ENCODE results near the gene AURKB.
"Not testable (repeated sequence)": the region's sequence is repeated elsewhere in the genome, so short reads cannot be mapped to it uniquely, and the experiment has no call there.

Gene AURKB

DNA sequence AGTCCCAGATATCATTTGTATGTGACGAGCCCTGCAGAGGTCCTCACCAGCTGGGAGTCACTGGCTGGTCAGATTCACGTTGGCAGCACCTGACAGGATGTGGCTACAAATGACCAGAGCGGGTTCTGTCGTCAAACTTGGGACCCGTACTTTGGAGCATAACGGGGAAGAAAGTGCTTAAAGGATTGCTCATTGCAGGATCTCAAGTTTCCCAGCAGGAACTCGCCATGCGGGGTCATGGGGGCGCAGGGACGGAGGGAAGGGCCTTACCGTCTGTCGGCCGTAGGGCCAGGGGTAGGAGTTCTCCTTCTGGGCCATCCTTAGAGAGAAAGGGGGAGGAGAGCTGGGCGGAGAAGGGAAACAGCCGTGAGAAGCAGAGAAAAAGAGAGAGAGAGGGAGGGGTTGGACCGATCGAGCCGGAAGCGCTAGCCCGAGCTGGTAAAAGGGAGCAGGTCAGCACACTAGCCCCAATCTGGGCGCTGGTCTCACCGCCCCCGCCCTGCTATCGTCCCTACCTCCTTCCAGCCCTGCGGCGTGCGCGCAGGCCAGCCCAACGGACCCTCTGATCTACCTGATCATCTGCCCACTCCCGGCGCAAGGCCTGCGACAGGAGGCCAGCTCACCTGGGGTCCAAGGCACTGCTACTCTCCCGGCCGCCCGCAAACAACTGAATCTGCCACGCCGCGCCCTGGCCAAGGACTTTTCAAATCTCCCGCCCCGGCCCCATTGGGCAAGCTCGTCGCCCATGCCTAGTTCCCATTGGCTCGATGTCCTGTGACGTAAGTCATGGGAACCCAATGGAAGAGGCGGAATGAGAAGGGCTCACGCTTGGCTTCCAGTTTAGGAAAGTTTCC, at the start of gene AURKB:
Gene AURKB (minus strand): TSS at position 669 of the 854 bp plus-strand sequence. CDS start 351 bp downstream, at position 318.
- DNase-seq (ENCODE audit: low read depth in 1 of 2, low spot score in 1 of 2): peak; percentile 89 to 96
- in situ Hi-C loops (cut with HindIII; ENCODE audit: low pct_unique_long_range_greater_than_20kb, low sequenced_read_pairs): no loop called here
- TF ChIP-seq JUND (IDR thresholded peaks at IDR 0.05; ENCODE audit: low read depth): no peak

DNA sequence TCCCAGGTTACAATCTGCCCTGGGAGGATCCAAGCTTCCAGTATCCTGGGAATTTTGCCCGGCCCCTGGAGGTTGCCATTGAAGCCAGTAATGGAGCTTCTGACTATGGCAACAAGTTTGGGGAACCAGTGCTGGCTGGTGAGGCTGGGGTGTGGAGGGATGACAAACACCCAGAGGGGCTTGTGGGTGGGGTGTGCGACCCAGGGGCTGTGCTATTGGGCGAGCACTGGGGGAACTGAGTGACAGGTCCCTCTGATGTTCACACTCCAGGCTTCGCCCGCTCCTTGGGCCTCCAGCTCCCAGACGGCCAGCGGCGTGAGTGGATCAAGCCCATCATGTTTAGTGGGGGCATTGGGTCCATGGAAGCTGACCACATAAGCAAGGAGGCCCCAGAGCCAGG, 47.4 kb upstream of the AURKB start:
- TF ChIP-seq JUND (IDR thresholded peaks at IDR 0.05; ENCODE audit: low read depth): no peak
- DNase-seq (ENCODE audit: low read depth in 1 of 2, low spot score in 1 of 2): no peak
- in situ Hi-C loops (cut with HindIII; ENCODE audit: low pct_unique_long_range_greater_than_20kb, low sequenced_read_pairs): no loop called here

DNA sequence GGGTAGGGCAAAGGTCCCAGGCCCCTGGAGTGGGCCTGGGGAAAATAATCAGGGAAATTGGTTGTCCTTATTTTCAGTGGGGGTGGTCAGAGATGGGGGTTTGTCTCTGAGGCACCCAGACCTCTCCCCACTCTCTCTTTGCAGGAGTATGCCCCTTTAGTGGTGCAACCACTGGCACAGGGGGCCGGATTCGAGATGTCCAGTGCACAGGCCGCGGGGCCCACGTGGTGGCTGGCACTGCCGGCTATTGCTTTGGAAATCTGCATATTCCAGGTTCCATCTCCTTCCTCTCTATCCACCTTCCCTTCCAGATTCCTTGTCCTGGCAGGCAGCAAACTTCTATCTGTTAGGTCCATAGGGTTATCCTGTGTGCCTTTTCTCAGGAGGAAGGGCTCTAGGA, 46.3 kb upstream of the AURKB start:
- no peak for TF ChIP-seq JUND (IDR thresholded peaks at IDR 0.05; ENCODE audit: low read depth)
- DNase-seq (ENCODE audit: low read depth in 1 of 2, low spot score in 1 of 2): no peak
- in situ Hi-C loops (cut with HindIII; ENCODE audit: low pct_unique_long_range_greater_than_20kb, low sequenced_read_pairs): no loop called here

DNA sequence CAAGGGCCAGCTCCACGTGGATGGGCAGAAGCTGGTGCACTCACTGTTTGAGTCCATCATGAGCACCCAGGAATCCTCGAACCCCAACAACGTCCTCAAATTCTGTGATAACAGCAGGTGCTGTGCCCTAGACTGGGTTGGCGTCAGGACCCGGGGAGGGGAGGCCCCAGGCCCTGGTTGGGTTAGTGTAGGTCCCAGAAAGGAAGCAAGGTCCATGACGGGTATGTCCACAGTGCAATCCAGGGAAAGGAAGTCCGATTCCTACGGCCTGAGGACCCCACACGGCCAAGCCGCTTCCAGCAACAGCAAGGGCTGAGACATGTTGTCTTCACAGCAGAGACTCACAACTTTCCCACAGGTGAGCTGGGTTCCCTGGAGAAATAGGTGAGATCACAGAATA, 45.9 kb upstream of the AURKB start:
- no peak for DNase-seq (ENCODE audit: low read depth in 1 of 2, low spot score in 1 of 2)
- no peak for TF ChIP-seq JUND (IDR thresholded peaks at IDR 0.05; ENCODE audit: low read depth)

DNA sequence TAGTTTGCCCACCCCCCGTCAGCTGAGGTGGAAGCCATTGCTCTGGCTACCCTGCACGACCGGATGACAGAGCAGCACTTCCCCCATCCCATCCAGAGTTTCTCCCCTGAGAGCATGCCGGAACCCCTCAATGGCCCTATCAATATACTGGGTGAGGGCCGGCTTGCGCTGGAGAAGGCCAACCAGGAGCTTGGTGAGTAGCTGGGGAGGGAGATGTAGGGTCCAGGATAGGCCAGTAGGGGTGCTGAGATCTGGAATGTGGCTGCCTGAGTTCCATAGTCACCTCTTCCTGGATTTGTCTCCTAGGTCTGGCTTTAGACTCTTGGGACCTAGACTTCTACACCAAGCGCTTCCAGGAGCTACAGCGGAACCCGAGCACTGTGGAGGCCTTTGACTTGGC, 45.1 kb upstream of the AURKB start:
- in situ Hi-C loops (cut with HindIII; ENCODE audit: low pct_unique_long_range_greater_than_20kb, low sequenced_read_pairs): no loop called here
- DNase-seq (ENCODE audit: low read depth in 1 of 2, low spot score in 1 of 2): peak in 1 of 2 experiments; percentile 15
- TF ChIP-seq JUND (IDR thresholded peaks at IDR 0.05; ENCODE audit: low read depth): no peak

More for the DNA sequence above, 45.9 kb upstream of the AURKB start:
- in situ Hi-C loops (cut with HindIII; ENCODE audit: low pct_unique_long_range_greater_than_20kb, low sequenced_read_pairs): no loop called here

GRCh38 chr17:8254881-8255280, 44.5 kb upstream of the AURKB start:
- DNase-seq (ENCODE audit: low read depth in 1 of 2, low spot score in 1 of 2): no peak
- in situ Hi-C loops (cut with HindIII; ENCODE audit: low pct_unique_long_range_greater_than_20kb, low sequenced_read_pairs): no loop called here
- TF ChIP-seq JUND (IDR thresholded peaks at IDR 0.05; ENCODE audit: low read depth): no peak

DNA sequence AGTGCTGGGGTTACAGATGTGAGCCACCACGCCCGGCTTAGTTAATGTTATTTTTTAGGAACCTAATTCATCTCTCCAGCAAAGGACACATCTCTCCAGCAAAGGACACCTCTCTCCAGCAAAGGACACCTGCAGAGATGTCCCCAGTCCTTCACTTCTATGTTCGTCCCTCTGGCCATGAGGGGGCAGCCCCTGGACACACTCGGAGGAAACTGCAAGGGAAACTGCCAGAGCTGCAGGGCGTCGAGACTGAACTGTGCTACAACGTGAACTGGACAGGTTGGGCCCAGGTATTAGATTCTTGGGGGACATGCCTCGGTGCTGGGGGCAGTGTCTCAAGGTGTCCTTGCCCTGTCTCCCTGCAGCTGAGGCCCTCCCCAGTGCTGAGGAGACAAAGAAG, 43.4 kb upstream of the AURKB start:
- in situ Hi-C loops (cut with HindIII; ENCODE audit: low pct_unique_long_range_greater_than_20kb, low sequenced_read_pairs): no loop called here
- peak; percentile 34 to 76 for DNase-seq (ENCODE audit: low read depth in 1 of 2, low spot score in 1 of 2)
- TF ChIP-seq JUND (IDR thresholded peaks at IDR 0.05; ENCODE audit: low read depth): no peak

DNA sequence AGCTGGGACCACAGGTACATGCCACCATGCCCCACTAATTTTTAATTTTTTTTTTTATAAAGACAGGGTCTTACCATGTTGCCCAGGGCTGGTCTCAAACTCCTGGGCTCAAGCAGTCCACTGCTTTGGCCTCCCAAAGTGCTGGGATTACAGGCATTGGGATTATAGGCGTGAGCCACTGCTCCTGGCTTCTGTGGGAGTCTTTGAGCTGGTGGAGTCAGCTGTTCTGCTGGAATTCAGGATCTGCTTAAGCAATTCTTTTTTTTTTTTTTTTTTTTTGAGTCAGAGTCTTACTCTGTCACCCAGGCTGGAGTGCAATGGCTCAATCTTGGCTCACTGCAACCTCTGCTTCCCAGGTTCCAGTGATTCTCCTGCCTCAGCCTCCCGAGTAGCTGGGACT, 41.0 kb upstream of the AURKB start:
- in situ Hi-C loops (cut with HindIII; ENCODE audit: low pct_unique_long_range_greater_than_20kb, low sequenced_read_pairs); DNase-seq (ENCODE audit: low read depth in 1 of 2, low spot score in 1 of 2): not testable (repeated sequence)

DNA sequence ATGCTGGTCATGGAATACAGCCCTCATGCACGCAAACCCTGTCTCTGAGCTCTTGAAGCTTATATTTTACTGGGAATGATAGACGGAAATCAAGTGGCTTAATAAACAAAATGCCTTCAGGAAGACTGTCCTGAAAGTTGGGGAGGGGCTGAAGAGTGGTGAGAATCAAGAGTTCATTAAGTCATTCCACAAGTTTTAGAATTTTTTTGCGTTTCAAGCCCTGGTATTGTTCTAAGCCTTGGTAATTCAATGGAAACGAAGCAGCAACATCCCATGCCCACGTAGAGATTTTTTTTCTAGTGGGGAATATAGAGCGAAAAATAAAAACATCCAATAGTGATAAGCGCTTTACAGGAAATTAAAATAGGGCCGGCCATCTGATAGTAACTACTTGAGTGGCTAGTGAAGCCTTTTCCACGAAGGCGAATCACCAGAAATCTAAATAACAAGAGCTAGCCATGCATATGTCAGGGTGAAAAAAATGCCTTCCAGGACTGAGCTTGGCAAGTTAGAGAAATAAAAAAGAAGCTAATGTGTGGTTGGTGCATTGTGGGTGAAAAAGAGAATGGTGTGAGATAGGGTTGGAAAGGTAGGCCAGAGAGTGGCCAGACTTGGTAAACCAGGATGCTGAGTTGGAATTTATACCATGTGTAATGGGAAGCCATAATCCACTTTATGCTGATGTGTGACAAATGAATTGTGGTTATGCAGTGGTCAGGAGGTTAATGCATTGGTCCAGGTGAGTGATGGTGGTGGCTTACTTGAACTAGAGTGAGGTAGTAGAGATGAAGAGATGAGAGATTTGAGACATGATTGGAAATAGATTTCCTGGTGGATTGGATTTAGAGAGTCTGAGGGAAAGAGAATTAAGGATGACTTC, 39.5 kb upstream of the AURKB start:
- in situ Hi-C loops (cut with HindIII; ENCODE audit: low pct_unique_long_range_greater_than_20kb, low sequenced_read_pairs): no loop called here
- DNase-seq (ENCODE audit: low read depth in 1 of 2, low spot score in 1 of 2): no peak
- no peak for TF ChIP-seq JUND (IDR thresholded peaks at IDR 0.05; ENCODE audit: low read depth)

- in situ Hi-C loops (cut with HindIII; ENCODE audit: low pct_unique_long_range_greater_than_20kb, low sequenced_read_pairs): no loop called here
- peak; percentile 70 to 96 for DNase-seq (ENCODE audit: low read depth in 1 of 2, low spot score in 1 of 2)
- no peak for TF ChIP-seq JUND (IDR thresholded peaks at IDR 0.05; ENCODE audit: low read depth)
These were observed 38.6 kb upstream of the AURKB start, which contains the start of gene PFAS for GRCh38 chr17:8248751-8249607. TSS of gene PFAS (plus strand) at chr17:8249289. CDS start at chr17:8253938, 4,649 bp downstream.

DNA sequence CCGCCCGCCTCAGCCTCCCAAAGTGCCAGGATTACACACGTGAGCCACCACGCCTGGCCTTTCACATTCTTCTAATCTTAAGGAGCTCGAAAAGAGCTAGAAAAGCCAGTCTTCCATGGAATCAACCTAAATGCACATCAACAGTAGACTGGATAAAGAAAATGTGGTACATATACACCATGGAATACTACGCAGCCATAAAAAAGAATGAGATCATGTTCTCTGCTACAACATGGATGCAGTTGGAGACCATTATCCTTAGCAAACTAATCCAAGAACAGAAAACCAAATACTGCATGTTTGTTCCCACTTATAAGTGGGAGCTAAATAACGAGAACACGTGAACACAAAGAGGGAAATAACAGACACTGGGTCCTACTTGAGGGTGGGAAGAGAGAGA, 34.4 kb upstream of the AURKB start:
- TF ChIP-seq JUND (IDR thresholded peaks at IDR 0.05; ENCODE audit: low read depth): no peak
- in situ Hi-C loops (cut with HindIII; ENCODE audit: low pct_unique_long_range_greater_than_20kb, low sequenced_read_pairs): no loop called here
- DNase-seq (ENCODE audit: low read depth in 1 of 2, low spot score in 1 of 2): no peak

GRCh38 chr17:8243827-8244226, 33.5 kb upstream of the AURKB start:
- no peak for DNase-seq (ENCODE audit: low read depth in 1 of 2, low spot score in 1 of 2)
- TF ChIP-seq JUND (IDR thresholded peaks at IDR 0.05; ENCODE audit: low read depth): no peak
- in situ Hi-C loops (cut with HindIII; ENCODE audit: low pct_unique_long_range_greater_than_20kb, low sequenced_read_pairs): no loop called here
